Transverse colon (tissue), 3 donors: ENCODE measurements around the gene LRRC3.

ENCODE experiments used
- CTCF ChIP-seq, 5 experiments: fragments of 200-600 bp in 3 of 5; fragments of 450-650 bp in 2 of 5; sonication (generic) in 3 of 5; IDR thresholded peaks; 1 replicate in 2 of 5; 2 replicates in 3 of 5; pipeline ENCODE4 v1.5.1; 2016 to 2017; ENCODE audit warnings: antibody characterized with exemption in 5 of 5, inconsistent platforms in 3 of 5, mild to moderate bottlenecking in 2 of 5, moderate library complexity in 1 of 5
- POLR2A ChIP-seq: fragments of 450-650 bp; IDR thresholded peaks from one replicate; pipeline ENCODE4 v1.6.1; 2016; ENCODE audit warnings: antibody characterized with exemption, mild to moderate bottlenecking, moderate library complexity

- TF ChIP-seq CTCF (IDR thresholded peaks at IDR 0.05), result no peak
- no peak for TF ChIP-seq POLR2A
Observed at GRCh38 chr21:44416193-44416592, 39.1 kb upstream of the LRRC3 start.
